HCT116 (cell line): ENCODE results near the gene FFAR1.

Source experiments
- EGR1 ChIP-seq: IDR thresholded peaks from 2 replicates; pipeline ENCODE4 v1.6.1; 2012; ENCODE audit warnings: low read depth
- EZH2 ChIP-seq: fragments of 200-600 bp; sonication (generic); IDR thresholded peaks from 2 replicates; pipeline ENCODE4 v1.6.1; 2017; ENCODE audit warnings: antibody characterized with exemption, mixed run types
- EZH2phosphoT487 ChIP-seq: fragments of 200-600 bp; IDR thresholded peaks from 2 replicates; pipeline ENCODE4 v1.6.1; 2018; ENCODE audit warnings: antibody characterized with exemption, borderline replicate concordance
- POLR2A ChIP-seq: IDR thresholded peaks from 2 replicates; pipeline ENCODE4 v1.7.0; 2011; ENCODE audit warnings: borderline replicate concordance; ENCODE audit not compliant: insufficient read depth, insufficient read length; ENCODE audit errors: extremely low read depth
- POLR2AphosphoS5 ChIP-seq: IDR thresholded peaks from 2 replicates; pipeline ENCODE4 v1.6.1; 2011; ENCODE audit warnings: mild to moderate bottlenecking, low read depth, low read length, moderate library complexity
- RAD21 ChIP-seq: IDR thresholded peaks from 2 replicates; pipeline ENCODE4 v1.6.1; 2012; ENCODE audit warnings: low read depth, mild to moderate bottlenecking
- REST ChIP-seq: IDR thresholded peaks from 2 replicates; pipeline ENCODE4 v1.6.1; 2012; ENCODE audit warnings: low read depth
- SP1 ChIP-seq: IDR thresholded peaks from 2 replicates; pipeline ENCODE4 v1.6.1; 2012; ENCODE audit warnings: low read depth
- YY1 ChIP-seq: IDR thresholded peaks from 2 replicates; pipeline ENCODE4 v1.6.1; 2011; ENCODE audit warnings: low read length, low read depth, moderate library complexity, mild to moderate bottlenecking; ENCODE audit not compliant: insufficient replicate concordance; ENCODE audit errors: extremely low read depth
- ZBTB33 ChIP-seq: IDR thresholded peaks from 2 replicates; pipeline ENCODE4 v1.6.1; 2011; ENCODE audit warnings: mild to moderate bottlenecking, low read length, moderate library complexity; ENCODE audit not compliant: insufficient replicate concordance; ENCODE audit errors: extremely low read depth
- ZFX ChIP-seq: fragments of 450-650 bp; IDR thresholded peaks from 2 replicates; pipeline ENCODE4 v1.6.1; 2017
- ZNF274 ChIP-seq: fragments of 200-500 bp; sonication (Bioruptor generic); IDR thresholded peaks from 2 replicates; pipeline ENCODE4 v1.6.1; 2014; ENCODE audit warnings: mild to moderate bottlenecking, low read depth, low read length, inconsistent platforms
- TF ChIP-seq, protein P1 (sequence below), 3 experiments: fragments of 200-600 bp in 1 of 3; sonication (generic) in 1 of 3; IDR thresholded peaks in 2 of 3; conservative IDR thresholded peaks in 1 of 3; 2 replicates each; pipeline ENCODE4 v1.5.1; 2012 to 2017; ENCODE audit warnings: low read depth in 2 of 3, low read length in 2 of 3, antibody characterized with exemption in 1 of 3, borderline replicate concordance in 1 of 3, control low read depth in 1 of 3, mild to moderate bottlenecking in 1 of 3, mixed read lengths in 1 of 3, mixed run types in 1 of 3, moderate library complexity in 1 of 3; ENCODE audit not compliant: insufficient read depth in 1 of 3
- TF ChIP-seq, protein P2 (sequence below): IDR thresholded peaks from 2 replicates; pipeline ENCODE4 v1.6.1; 2012

DNA sequence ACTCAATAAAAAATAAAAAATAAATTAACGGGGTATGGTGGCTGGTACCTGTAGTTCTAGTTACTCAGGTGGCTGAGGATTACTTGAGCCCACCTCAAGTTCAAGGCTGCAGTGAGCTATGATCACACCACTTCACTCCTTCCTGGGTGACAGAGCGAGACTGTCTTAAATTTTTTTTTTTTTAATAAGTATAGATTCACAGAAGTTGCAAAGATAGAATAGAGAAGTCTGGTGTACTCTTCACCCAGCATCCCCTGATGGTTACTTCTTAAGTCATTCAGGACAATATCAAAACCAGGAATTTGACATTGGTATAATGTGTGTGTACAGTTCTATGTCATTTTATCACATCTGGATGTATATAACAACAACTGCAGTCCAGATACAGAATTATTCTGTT is 26.4 kb upstream of the FFAR1 start:
- TF ChIP-seq, protein P1, sequence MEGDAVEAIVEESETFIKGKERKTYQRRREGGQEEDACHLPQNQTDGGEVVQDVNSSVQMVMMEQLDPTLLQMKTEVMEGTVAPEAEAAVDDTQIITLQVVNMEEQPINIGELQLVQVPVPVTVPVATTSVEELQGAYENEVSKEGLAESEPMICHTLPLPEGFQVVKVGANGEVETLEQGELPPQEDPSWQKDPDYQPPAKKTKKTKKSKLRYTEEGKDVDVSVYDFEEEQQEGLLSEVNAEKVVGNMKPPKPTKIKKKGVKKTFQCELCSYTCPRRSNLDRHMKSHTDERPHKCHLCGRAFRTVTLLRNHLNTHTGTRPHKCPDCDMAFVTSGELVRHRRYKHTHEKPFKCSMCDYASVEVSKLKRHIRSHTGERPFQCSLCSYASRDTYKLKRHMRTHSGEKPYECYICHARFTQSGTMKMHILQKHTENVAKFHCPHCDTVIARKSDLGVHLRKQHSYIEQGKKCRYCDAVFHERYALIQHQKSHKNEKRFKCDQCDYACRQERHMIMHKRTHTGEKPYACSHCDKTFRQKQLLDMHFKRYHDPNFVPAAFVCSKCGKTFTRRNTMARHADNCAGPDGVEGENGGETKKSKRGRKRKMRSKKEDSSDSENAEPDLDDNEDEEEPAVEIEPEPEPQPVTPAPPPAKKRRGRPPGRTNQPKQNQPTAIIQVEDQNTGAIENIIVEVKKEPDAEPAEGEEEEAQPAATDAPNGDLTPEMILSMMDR (IDR thresholded peaks at IDR 0.05 in 2 of 3, conservative IDR thresholded peaks at IDR 0.05 in 1 of 3; ENCODE audit: borderline replicate concordance in 1 of 3, insufficient read depth in 1 of 3, low read depth in 2 of 3, low read length in 2 of 3), result no peak
- TF ChIP-seq POLR2AphosphoS5 (no peak), ZNF274 (no peak), RAD21 (no peak), YY1 (no peak), EZH2phosphoT487 (no peak), POLR2A (no peak), REST (no peak), SP1 (no peak), EZH2 (no peak), ZBTB33 (no peak), ZFX (no peak), EGR1 (no peak)
- TF ChIP-seq, protein P2, sequence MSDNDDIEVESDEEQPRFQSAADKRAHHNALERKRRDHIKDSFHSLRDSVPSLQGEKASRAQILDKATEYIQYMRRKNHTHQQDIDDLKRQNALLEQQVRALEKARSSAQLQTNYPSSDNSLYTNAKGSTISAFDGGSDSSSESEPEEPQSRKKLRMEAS, result no peak
